ENCODE data around the gene ARVCF.

ARVCF gene

GRCh38 chr22:19970479-19971275 lies 45.9 kb downstream of the ARVCF start:
- DNase-seq = no peak

- DNase-seq = no peak
These were observed 46.6 kb downstream of the ARVCF start for GRCh38 chr22:19970031-19970478.

- no peak for DNase-seq
These were observed 47.3 kb downstream of the ARVCF start for GRCh38 chr22:19969141-19969928.

- no peak for DNase-seq
These were observed 48.2 kb downstream of the ARVCF start for GRCh38 chr22:19968450-19968891.

- no peak for DNase-seq
These were observed 48.7 kb downstream of the ARVCF start for GRCh38 chr22:19967850-19968449.

- DNase-seq = no peak
These were observed 49.5 kb downstream of the ARVCF start for GRCh38 chr22:19966908-19967750.

- peak; percentile 83 for DNase-seq
These were observed 50.6 kb downstream of the ARVCF start for GRCh38 chr22:19965771-19966709.

- DNase-seq = no peak
These were observed 51.8 kb downstream of the ARVCF start for GRCh38 chr22:19964701-19965386.

GRCh38 chr22:19963863-19964642 lies 52.6 kb downstream of the ARVCF start:
- no peak for DNase-seq

- DNase-seq = no peak
These were observed 53.5 kb downstream of the ARVCF start for GRCh38 chr22:19962909-19963806.

GRCh38 chr22:19962246-19962908 lies 54.2 kb downstream of the ARVCF start:
- DNase-seq = peak; percentile 13

- no peak for DNase-seq
These were observed 54.8 kb downstream of the ARVCF start for GRCh38 chr22:19961868-19962245.

- DNase-seq = no peak
These were observed 55.4 kb downstream of the ARVCF start for GRCh38 chr22:19961201-19961580.

GRCh38 chr22:19960491-19961200 lies 56.0 kb downstream of the ARVCF start:
- no peak for DNase-seq

GRCh38 chr22:19959587-19960490 lies 56.8 kb downstream of the ARVCF start:
- no peak for DNase-seq

- DNase-seq = peak; percentile 71
These were observed 57.5 kb downstream of the ARVCF start for GRCh38 chr22:19959043-19959586.
